ENCODE measurements around the gene ATXN1. TPM values are rescaled to one million over a fixed set of nuclear protein-coding genes. Genes with fewer than 3 reads are reported as not detected.

ATXN1 gene
- total and polyA plus RNA-seq, 2 of the 8 experiments (the other 6 are each of a cell fraction or from before 2014, with no cell fraction given) = 1.6 to 4.0 TPM

- Histone ChIP-seq H3K9ac (replicated peaks in 1 of 4; ENCODE audit: extremely low read depth in 1 of 4, low read depth in 3 of 4, low read length in 3 of 4) (no peak overlapping the region), H3K36me3 (ENCODE audit: control insufficient read depth in 2 of 4, insufficient read depth in 4 of 4, low read length in 3 of 4) (no peaks in the 10 kb centered on the region), H2BK12ac (ENCODE audit: low read depth, low read length) (no peak overlapping the region), H2BK120ac (replicated peaks; ENCODE audit: low read depth, low read length) (no peak overlapping the region), H3K79me1 (ENCODE audit: low read depth, low read length) (no peaks in the 10 kb centered on the region), H3K9me3 (ENCODE audit: insufficient read depth in 2 of 2, low read depth in 1 of 2, low read length in 1 of 2) (peaks cover 17 to 21% of the 10 kb centered on the region in 2 experiments), H3K18ac (ENCODE audit: extremely low read depth, low read length) (no peak overlapping the region), H2AFZ (ENCODE audit: low read length) (no peak overlapping the region), H2BK20ac (ENCODE audit: low read length) (no peak overlapping the region), H3K4me3 (ENCODE audit: extremely low read depth in 1 of 4, insufficient read depth in 2 of 4, low read depth in 3 of 4, low read length in 4 of 4) (no peak overlapping the region), H3K79me2 (ENCODE audit: control insufficient read depth in 1 of 2, insufficient read depth in 2 of 2, low read length in 2 of 2) (no peaks in the 10 kb centered on the region), H3K27ac (ENCODE audit: low read depth, low read length) (no peak overlapping the region), H4K5ac (ENCODE audit: insufficient read length, low read depth, low read length) (no peak overlapping the region), H3K27me3 (replicated peaks in 1 of 4; ENCODE audit: control insufficient read depth in 3 of 4, extremely low read depth in 1 of 4, insufficient read depth in 3 of 4, low read length in 3 of 4) (no peaks in the 10 kb centered on the region), H3K56ac (replicated peaks; ENCODE audit: insufficient read length, low read depth, low read length) (no peak overlapping the region), H3K23ac (ENCODE audit: insufficient read length) (no peak overlapping the region), H4K20me1 (replicated peaks in 1 of 2; ENCODE audit: control insufficient read depth in 1 of 2, insufficient read depth in 2 of 2, low read length in 2 of 2) (no peaks in the 10 kb centered on the region), H2BK5ac (ENCODE audit: low read depth, low read length) (no peak overlapping the region), H3K23me2 (ENCODE audit: low read depth, low read length) (no peaks in the 10 kb centered on the region; the same call in 1 of the 2 replicates), H3K4me1 (replicated peaks in 1 of 4; ENCODE audit: control insufficient read depth in 3 of 4, insufficient read depth in 4 of 4, low read length in 3 of 4) (no peaks in the 10 kb centered on the region), H3K4ac (replicated peaks; ENCODE audit: insufficient read length, low read depth, low read length) (no peak overlapping the region), H2AK5ac (ENCODE audit: low read depth, low read length) (no peak overlapping the region), H2BK15ac (ENCODE audit: low read length) (no peak overlapping the region), H4K8ac (ENCODE audit: extremely low read depth, insufficient read depth, low read length) (no peak overlapping the region), H3K14ac (ENCODE audit: insufficient read length) (no peak overlapping the region), H4K91ac (replicated peaks; ENCODE audit: insufficient read length, low read length) (no peak overlapping the region), H3K4me2 (ENCODE audit: insufficient read depth in 1 of 2, low read depth in 2 of 2, low read length in 2 of 2) (no peak overlapping the region)
- DNase-seq (ENCODE audit: low read depth in 1 of 2, low spot score in 2 of 2) = no peak
- POLR2A ChIA-PET (ENCODE audit: partially characterized antibody) = no interaction called here
- no peak for FAIRE-seq
- TF ChIP-seq RNF2 (IDR thresholded peaks at IDR 0.05; ENCODE audit: borderline replicate concordance, low read depth, low read length, missing control alignments, poor library complexity, severe bottlenecking) = no peak
- TF ChIP-seq CEBPB (IDR thresholded peaks at IDR 0.05; ENCODE audit: low read depth, low read length) = no peak
- TF ChIP-seq GTF2F1 (IDR thresholded peaks at IDR 0.05; ENCODE audit: borderline replicate concordance, low read depth, low read length) = no peak
- TF ChIP-seq CREB1 (IDR thresholded peaks at IDR 0.05) = no peak
- no peak for TF ChIP-seq POLR2AphosphoS5 (IDR thresholded peaks at IDR 0.05; ENCODE audit: low read depth, low read length)
- no peak for TF ChIP-seq TEAD4 (IDR thresholded peaks at IDR 0.05; ENCODE audit: low read depth, low read length)
- TF ChIP-seq TCF12 (IDR thresholded peaks at IDR 0.05; ENCODE audit: low read depth, low read length) = no peak
- no peak for TF ChIP-seq HDAC6 (IDR thresholded peaks at IDR 0.05; ENCODE audit: low read depth, low read length)
- TF ChIP-seq RAD21 (IDR thresholded peaks at IDR 0.05 in 1 of 2, conservative IDR thresholded peaks at IDR 0.05 in 1 of 2; ENCODE audit: low read depth in 2 of 2, low read length in 2 of 2) = no peak
- no peak for TF ChIP-seq TBP (IDR thresholded peaks at IDR 0.05; ENCODE audit: low read depth, low read length)
- no peak for TF ChIP-seq EGR1 (IDR thresholded peaks at IDR 0.05; ENCODE audit: borderline replicate concordance, low read depth, low read length)
- CTCF ChIA-PET (ENCODE audit: partially characterized antibody) = interaction anchor here (0.5 to 1.1 kb wide), 2 partner anchors 15 to 36 kb away, joined by 3 to 4 read pairs; no protein-coding TSS in a partner anchor
- WGBS, 2 experiments (ENCODE audit: extremely low coverage in 1 of 2, insufficient coverage in 1 of 2, insufficient read length in 1 of 2, insufficient replicate concordance in 2 of 2, low coverage in 1 of 2, low lambda C conversion rate in 2 of 2, missing lambda C conversion rate in 1 of 2) = 83% methylated on average over 1 of the region's 1 CpG; no CpG with 5 or more reads in 1 of the 2 experiments
Measured at GRCh38 chr6:16787128-16787682, 25.9 kb upstream of the ATXN1 start.
